GM19043 (cell line): ENCODE data around the gene TENT4A.
A peak's percentile ranks its signal among the peaks of the same experiment; 100 is the strongest.

Experiments used
- ATAC-seq: cut with Tn5 transposase; IDR thresholded peaks from one replicate; pipeline ENCODE4 v1.9.1; 2021; ENCODE audit warnings: low read depth; ENCODE audit not compliant: unreplicated experiment

The TENT4A gene

GRCh38 chr5:6730807-6731206 lies 17.6 kb downstream of the TENT4A start:
- no peak for ATAC-seq

GRCh38 chr5:6731465-6732237 lies 18.4 kb downstream of the TENT4A start:
- no peak for ATAC-seq

- ATAC-seq: no peak
Measured at GRCh38 chr5:6732634-6733410, 19.6 kb downstream of the TENT4A start.

- no peak for ATAC-seq
Measured at GRCh38 chr5:6733411-6734242, 20.4 kb downstream of the TENT4A start.

- no peak for ATAC-seq
Measured at GRCh38 chr5:6734243-6734700, 21.0 kb downstream of the TENT4A start.

- ATAC-seq: no peak
Measured at GRCh38 chr5:6734781-6735180, 21.5 kb downstream of the TENT4A start.

- ATAC-seq: no peak
Measured at GRCh38 chr5:6736106-6736505, 22.9 kb downstream of the TENT4A start.

- no peak for ATAC-seq
Measured at GRCh38 chr5:6736524-6737042, 23.4 kb downstream of the TENT4A start.

- ATAC-seq: peak; percentile 66
Measured at GRCh38 chr5:6737043-6737941, 24.1 kb downstream of the TENT4A start.

- ATAC-seq: no peak
Measured at GRCh38 chr5:6739603-6740002, 26.4 kb downstream of the TENT4A start.

- ATAC-seq: no peak
Measured at GRCh38 chr5:6740586-6741150, 27.4 kb downstream of the TENT4A start.

- ATAC-seq: no peak
Measured at GRCh38 chr5:6742081-6742758, 29.0 kb downstream of the TENT4A start.

- ATAC-seq: no peak
Measured at GRCh38 chr5:6743161-6743560, 29.9 kb downstream of the TENT4A start.

- ATAC-seq: no peak
Measured at GRCh38 chr5:6744841-6745705, 31.8 kb downstream of the TENT4A start.

- peak; percentile 67 for ATAC-seq
Measured at GRCh38 chr5:6745706-6746222, 32.5 kb downstream of the TENT4A start.

GRCh38 chr5:6746244-6746643 lies 33.0 kb downstream of the TENT4A start:
- ATAC-seq: no peak

GRCh38 chr5:6747103-6747502 lies 33.9 kb downstream of the TENT4A start:
- ATAC-seq: no peak

- no peak for ATAC-seq
Measured at GRCh38 chr5:6748142-6748541, 34.9 kb downstream of the TENT4A start.
